HG02623 (cell line): ENCODE measurements around the gene CDCA4.

Source experiments
- ATAC-seq: cut with Tn5 transposase; IDR thresholded peaks from one replicate; pipeline ENCODE4 v1.9.1; 2021; ENCODE audit warnings: moderate library complexity; ENCODE audit not compliant: unreplicated experiment

The CDCA4 gene

DNA sequence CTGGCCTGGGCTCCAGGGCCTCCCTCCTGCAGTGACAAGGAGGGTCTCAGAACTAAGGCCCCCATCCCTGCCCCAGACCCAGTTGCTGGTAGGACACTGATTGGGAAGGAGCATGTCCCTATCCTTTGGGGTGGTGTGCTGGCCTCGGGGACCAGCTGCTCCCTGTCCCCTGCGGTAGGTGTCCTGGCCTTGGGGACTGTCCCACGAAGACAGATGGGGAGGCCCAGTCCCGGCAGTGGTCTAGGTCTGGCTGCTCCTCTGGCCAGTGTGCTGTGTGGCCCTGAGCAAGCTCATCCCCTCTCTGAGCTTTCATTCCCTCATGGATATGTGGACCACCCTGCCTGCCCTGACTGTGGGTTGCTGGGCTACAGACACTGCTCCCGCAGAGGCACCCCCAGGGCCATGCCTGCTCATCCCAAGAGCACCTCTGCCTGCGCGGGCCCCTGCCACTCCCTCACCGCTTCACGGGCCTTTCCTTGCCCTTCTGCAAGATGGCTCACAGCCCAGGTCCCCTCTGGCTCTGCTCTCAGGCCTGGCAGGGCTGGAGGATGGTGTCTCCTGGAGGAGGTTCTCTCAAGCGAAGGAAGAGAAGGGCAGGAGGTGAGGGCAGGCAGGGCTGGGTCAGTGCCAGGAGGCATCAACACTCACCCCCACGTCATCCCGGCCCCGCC lies 55.2 kb downstream of the CDCA4 start:
- no peak for ATAC-seq

DNA sequence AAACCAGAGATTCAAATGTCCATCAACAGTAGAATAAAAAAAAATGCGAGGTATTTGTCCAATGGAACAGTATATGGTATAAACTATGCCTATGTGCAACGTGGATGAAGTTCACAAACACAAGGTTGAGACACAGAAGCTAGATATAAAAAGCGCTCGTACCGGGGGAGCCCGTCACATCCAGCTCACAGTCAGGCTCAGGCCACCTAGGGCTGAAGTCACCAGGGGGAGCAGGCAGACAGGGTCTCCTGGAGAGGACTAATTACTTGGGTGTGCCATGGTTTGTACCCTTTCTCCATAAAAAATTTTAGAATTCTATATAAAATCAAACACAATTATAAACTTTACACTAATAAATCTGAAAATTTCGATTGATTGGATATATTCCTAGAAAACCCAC lies 56.3 kb downstream of the CDCA4 start:
- no peak for ATAC-seq
